ENCODE results near the gene NRL. TPM values are rescaled to one million over a fixed set of nuclear protein-coding genes. Genes with fewer than 3 reads are reported as not detected.
A peak's percentile ranks its signal among the peaks of the same experiment; 100 is the strongest.

Gene NRL
- total RNA-seq, 1 experiment from 2014 or later, result 2.6 TPM

DNA sequence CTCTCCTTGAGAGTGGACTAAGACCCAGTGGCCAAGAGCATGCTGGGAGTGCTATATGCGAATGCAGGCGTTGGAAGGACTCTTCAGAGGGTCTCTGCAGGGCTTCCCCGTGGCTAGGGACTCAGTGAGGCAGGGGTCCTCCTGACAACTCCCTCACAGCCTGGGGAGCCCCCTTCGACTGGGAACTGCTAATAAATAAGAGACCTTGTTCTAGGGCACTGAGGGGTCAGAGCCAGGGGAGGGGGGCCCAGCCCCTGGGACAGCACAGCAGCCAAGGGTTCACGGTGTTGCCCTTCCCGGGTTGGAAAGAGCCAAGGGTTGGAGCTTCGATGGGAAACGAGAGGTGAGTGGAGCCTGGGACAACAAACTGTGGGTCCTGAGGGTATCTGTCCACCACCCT, 49.3 kb downstream of the NRL start:
- in situ Hi-C loops (cut with HindIII; ENCODE audit: low pct_unique_long_range_greater_than_20kb, low sequenced_read_pairs), result no loop called here
- DNase-seq (ENCODE audit: low read depth, low spot score), result no peak

DNA sequence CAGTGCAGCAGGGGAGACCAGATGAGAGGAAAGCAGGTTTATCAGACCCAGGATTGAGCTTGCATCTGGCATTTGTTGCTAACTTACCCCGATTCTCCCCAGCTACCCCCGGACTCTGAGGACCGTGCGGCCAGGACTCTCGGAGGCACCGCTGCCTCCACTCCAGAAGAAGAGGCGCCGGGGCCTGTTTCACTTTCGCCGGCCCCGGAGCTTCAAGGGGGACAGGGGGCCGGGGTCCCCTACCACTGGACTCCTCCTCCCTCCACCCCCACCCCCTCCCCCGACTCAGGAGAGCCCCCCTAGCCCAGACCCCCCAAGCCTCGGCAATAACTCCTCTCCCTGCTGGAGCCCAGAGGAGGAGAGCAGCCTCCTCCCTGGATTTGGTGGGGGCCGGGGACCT, 49.9 kb downstream of the NRL start:
- no peak for DNase-seq (ENCODE audit: low read depth, low spot score)
- in situ Hi-C loops (cut with HindIII; ENCODE audit: low pct_unique_long_range_greater_than_20kb, low sequenced_read_pairs), result no loop called here

DNA sequence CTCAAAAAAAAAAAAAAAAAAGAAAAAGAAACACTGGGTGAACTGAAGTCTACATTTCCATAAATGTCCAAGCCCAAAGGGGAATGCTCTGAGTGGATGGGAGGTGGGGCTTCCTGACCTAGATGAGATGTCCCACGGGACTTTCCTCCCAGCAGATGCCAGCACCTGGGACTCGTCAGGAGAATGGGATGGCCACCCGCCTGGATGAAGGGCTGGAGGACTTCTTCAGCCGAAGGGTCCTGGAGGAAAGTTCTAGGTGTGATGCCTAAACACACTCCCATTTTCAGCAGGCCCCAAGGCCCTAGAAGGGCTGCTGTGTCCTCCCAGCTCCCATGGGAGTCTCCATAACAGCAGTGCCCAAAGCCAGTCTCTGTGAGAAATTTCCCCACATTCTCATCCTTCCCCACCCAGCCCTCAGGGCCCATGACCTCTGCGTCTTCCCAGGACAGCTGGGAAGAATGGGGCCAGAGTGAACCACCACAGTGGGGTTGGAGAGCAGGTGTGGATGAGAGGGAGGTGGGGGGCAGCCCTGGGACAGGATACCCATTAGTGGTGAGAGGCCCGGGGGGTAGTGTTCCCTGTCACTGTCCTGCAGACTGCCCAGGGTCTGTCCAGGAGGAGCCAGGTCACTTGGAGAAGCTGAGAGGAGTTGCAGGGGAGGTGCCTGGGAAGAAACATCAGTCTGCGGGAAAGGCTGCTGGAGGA, 50.5 kb downstream of the NRL start:
- no peak for DNase-seq (ENCODE audit: low read depth, low spot score)
- in situ Hi-C loops (cut with HindIII; ENCODE audit: low pct_unique_long_range_greater_than_20kb, low sequenced_read_pairs), result no loop called here

DNA sequence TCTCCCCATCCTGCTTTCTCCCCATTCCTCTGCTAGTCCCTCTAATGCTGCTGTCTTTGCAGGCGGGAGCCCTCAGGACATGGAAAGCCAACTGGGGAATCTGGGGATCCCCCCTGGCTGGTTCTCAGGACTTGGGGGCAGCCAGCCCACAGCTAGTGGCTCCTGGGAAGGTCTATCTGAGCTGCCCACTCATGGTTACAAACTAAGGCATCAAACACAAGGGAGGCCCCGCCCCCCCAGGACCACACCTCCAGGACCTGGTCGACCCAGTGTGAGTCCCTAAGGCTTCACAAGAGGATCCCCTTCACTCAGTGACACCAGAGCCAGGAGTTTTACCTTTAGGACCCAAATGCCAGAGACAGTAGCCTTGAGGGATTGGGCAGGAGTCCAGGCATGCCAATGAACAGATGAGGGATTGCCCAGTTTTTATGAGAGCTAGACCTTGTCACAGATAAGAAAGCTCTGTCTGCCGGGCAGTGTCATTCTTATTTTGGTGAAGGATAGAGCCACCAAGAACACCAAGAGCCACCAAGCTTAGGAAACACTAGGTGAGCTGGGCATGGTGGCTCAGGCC, 51.4 kb downstream of the NRL start:
- no peak for DNase-seq (ENCODE audit: low read depth, low spot score)
- in situ Hi-C loops (cut with HindIII; ENCODE audit: low pct_unique_long_range_greater_than_20kb, low sequenced_read_pairs), result no loop called here

DNA sequence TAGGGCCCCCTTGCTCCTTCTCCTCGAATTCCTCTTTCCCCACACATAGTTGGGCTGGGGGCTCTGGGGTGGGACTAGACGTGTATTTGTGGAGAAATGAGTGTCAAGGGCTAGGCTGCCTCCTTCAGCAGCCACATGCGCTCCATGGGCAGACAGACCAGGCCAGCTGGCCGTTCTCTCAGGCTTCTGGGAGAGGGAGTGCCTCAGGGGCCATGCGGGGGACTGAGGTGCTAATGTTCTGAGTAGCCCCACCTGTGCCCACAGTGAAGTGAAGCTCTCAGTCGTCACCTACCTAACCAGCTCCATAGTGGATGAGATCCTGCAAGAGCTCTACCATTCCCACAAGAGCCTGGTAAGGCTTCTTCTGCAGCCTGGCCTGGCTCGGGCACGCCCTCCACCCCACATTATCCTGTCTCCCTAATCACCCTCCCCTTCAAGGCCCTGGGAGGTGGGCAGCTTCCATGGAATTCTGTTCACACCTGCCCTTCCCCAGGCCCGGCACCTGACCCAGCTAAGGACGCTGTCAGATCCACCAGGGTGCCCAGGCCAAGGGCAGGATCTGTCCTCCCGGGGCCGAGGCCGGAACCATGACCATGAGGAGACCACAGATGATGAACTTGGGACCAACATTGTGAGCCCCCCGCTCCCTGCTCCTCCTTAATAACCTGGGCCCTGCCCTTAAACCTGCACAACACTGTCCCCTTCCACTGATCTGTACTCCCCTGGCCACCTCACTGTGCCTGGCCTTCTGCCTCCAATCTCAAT, 52.4 kb downstream of the NRL start:
- in situ Hi-C loops (cut with HindIII; ENCODE audit: low pct_unique_long_range_greater_than_20kb, low sequenced_read_pairs), result no loop called here
- DNase-seq (ENCODE audit: low read depth, low spot score), result no peak

DNA sequence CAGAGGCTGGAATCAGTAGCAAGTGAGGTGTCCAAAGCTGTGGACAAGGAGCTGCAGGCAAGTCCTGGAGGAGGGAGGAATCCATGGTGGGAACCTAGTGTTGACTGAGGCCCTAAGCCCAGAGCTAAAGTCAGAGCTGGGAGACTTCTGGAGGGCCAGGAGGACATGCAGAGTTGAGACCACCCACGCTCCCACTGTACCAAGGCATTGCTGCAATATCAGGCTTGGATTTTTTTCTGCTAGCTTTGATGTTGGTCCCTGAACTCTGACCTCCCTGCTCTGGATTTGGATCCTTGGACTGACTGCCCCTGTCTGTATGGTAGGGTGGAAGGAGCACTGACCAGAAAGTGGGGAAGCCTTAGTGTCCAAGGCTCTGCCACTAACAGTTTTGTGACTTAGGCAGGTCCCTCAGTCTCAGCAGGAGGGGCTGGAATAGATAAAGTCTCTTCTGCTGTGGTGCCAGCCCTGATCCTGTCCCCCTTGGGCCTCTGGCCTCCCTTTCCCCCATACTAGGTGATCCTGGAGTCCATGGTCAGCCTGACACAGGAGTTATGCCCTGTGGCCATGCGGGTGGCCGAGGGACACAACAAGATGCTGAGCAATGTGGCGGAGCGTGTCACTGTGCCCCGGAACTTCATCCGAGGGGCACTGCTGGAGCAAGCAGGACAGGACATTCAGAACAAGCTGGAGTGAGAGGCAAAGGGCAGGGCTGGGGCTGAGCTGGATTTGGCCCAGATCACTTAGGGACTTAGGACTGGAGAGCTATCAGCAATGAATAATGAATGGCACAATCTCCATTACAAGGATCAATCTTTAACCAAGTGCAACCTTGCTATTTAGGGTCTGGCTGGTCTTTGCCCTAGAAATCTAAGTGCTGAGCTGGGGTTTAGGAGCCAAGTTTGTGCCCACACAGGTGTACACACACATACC, 53.5 kb downstream of the NRL start:
- in situ Hi-C loops (cut with HindIII; ENCODE audit: low pct_unique_long_range_greater_than_20kb, low sequenced_read_pairs), result no loop called here
- DNase-seq (ENCODE audit: low read depth, low spot score), result no peak

DNA sequence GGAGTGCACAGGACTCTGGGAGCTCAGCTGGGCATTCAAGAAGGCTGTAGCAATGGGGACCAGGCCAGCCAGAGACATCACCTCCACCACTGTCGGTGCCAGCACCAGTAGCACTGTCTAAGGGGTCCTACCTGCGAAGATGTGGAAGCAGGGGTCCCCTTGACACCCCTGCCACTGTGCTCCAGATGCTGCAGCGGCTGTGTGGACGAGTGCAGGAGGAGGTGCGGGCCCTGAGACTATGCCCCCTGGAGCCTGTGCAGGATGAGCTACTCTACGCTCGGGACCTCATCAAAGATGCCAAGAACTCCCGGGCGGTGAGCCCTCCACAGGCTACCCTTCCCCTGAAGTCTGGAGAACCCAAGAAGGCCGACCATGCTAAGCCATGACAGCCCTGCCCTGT, 54.3 kb downstream of the NRL start:
- in situ Hi-C loops (cut with HindIII; ENCODE audit: low pct_unique_long_range_greater_than_20kb, low sequenced_read_pairs), result no loop called here
- no peak for DNase-seq (ENCODE audit: low read depth, low spot score)

DNA sequence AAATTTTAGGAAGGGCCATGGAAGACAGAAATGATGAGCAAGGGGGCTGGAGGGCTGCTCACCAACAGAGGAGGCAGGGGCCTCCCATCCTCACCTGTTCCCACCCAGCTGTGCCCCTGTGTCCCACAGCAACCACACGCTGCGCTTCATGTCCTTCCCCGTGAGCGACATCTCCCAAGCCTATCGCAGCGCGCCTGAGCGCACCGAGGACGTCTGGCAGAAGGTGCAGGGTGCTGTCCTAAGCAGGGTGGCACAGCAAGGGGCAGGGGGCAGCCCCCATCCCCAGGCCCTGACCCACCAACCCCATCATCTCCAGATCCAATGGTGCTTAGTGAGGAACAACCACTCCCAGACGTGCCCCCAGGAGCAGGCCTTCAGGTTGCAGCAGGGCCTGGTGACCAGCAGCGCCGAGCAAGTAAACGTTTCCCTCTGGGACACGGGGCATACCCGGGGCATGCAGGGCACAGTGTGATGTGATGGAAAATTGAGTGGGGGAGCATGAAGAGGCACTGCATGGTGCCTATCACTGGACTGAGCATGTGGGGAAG, 54.8 kb downstream of the NRL start:
- DNase-seq (ENCODE audit: low read depth, low spot score), result no peak
- in situ Hi-C loops (cut with HindIII; ENCODE audit: low pct_unique_long_range_greater_than_20kb, low sequenced_read_pairs), result no loop called here

DNA sequence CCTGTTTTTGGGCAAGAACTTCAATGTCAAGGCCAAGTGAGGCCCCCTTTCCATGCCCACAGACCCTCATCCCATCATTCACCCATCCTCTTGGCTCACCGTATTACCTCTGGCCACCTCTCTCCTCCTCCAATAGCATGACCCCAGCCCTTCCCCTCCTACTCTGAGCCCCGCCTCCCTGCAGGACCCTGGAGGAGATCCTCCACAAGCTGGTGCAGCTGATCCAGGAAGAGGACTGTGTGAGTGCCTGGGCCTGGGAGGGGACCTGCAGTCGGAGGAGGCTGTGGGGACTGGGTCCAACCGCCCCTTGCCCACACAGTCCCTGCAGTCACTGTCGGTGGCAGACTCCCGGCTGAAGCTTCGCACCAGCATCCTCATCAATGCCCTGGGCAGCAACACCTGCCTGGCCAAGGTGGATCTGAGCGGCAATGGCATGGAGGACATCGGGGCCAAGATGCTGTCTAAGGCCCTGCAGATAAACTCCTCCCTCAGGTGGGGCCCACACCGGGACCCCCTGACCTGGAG, 55.7 kb downstream of the NRL start:
- no peak for DNase-seq (ENCODE audit: low read depth, low spot score)
- in situ Hi-C loops (cut with HindIII; ENCODE audit: low pct_unique_long_range_greater_than_20kb, low sequenced_read_pairs), result no loop called here

DNA sequence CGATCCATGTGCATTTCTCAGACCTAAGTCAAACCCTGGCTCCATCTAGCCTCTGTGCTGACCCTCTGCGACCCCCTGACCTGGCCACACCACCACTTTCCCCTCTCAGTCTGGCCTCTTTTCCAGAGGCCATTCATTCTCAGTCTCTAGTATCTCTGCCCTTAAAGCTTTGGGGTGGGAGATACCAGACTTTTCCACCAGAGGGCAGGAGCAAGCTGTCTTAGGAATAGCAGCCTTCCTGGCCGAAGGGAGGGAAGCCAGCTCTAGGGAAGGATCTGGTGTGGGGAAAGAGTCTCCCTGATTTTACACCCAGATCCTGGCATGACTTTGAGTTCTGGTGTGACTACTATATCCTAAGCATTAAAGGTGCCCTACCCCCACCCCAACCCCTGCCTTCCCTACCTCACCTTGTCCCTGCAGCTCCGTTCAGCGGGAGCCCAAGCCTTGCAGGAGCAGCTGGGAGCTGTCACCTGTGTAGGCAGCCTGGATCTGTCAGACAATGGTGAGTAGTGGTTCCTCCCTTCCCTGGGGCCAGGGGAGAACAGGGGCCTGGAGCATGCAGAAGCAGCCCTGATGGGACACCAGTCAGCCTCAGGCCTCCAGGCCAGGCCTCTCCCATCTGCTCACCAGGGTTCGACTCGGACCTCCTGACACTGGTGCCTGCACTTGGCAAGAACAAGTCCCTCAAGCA, 56.3 kb downstream of the NRL start:
- peak; percentile 79 for DNase-seq (ENCODE audit: low read depth, low spot score)
- in situ Hi-C loops (cut with HindIII; ENCODE audit: low pct_unique_long_range_greater_than_20kb, low sequenced_read_pairs), result no loop called here

DNA sequence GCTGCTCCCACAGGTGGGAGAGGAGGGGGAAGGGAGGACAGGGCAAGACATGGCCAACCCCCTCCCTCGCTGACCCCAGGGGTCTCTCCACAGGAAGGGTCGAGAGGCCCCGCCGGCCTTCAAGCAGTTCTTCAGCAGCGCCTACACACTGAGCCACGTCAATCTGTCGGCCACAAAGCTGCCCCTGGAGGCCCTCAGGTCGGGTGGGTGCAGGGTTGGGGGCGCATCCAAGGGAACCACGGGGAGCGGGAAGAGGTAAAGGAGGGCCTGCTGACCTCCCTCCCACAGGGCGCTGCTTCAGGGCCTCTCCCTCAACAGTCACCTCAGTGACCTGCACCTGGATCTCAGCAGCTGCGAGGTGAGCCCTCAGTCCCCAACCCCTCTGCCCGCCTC, 56.9 kb downstream of the NRL start:
- in situ Hi-C loops (cut with HindIII; ENCODE audit: low pct_unique_long_range_greater_than_20kb, low sequenced_read_pairs), result no loop called here
- DNase-seq (ENCODE audit: low read depth, low spot score), result no peak

DNA sequence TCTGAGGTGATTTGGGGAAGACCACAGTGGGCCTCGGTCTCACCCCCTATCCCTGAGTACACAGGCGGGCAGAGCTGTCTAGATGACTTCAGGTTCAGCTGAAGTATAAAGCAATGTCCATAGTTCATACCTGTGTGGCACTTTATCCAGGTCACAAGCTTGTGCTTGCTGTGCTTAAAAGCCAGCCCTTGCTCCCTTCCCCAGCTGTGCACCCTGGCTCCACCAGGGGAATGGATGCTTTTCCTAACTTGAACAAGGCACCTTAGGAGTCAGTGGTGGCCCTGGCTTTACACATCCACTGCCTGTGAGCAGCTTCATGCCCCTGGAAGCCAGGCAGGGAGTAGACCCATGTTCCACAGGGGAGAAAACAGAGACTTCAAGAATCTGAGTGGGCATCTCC, 57.5 kb downstream of the NRL start:
- in situ Hi-C loops (cut with HindIII; ENCODE audit: low pct_unique_long_range_greater_than_20kb, low sequenced_read_pairs), result no loop called here
- DNase-seq (ENCODE audit: low read depth, low spot score), result no peak

DNA sequence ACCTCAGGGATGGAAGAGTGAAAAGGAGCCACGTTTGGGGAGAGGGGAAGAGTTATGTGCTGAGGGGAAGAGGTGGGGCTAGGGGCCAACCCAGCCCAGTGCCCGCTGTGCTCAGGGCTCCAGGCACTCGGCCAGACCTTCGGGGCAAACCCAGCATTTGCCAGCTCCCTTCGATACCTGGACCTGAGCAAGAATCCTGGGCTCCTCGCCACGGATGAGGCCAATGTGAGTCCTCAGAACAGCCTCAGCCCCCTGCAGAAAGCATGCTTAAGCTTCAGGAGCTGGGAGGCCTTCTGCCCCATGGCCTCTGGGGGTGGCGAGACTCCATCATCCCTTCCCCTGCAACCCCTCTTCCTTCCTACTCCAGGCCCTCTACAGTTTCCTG, 58.0 kb downstream of the NRL start:
- in situ Hi-C loops (cut with HindIII; ENCODE audit: low pct_unique_long_range_greater_than_20kb, low sequenced_read_pairs), result no loop called here
- DNase-seq (ENCODE audit: low read depth, low spot score), result no peak

DNA sequence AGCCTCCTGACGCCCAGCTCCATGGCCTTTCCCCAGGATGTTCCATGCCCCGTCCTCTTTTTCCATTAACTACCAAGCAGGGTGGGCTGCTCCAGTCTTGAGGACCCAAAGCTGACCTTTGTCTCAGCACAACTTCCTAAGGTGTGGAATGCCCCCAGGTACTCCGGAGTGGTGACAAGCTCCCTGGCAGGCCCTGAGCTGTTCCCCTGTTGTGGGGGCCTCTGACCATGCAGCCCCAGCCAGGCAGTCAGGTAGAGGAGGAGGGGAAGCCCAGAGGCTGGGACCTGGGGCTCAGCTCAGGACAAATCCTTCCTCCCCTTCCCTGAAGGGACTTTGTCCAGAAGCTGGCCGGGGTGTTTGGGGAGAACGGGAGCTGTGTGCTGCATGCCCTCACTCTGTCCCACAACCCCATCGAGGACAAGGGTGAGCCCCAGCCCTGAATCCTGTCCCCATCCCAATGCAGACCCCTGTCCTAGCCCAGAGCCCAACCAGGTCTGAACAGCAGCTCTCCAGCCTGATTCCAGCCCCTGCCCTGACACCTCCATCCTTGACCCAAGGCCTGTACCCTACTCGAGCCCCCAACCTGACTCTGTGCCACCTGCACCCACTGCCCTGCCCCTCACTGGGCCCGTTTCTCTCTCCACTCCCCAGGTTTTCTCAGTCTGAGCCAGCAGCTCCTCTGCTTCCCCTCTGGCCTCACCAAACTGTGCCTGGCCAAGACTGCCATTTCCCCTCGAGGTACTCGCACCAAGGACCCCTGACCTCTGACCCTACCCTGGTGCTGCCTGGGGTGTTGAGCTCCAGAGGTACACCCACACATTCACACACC, 58.6 kb downstream of the NRL start:
- DNase-seq (ENCODE audit: low read depth, low spot score), result no peak
- in situ Hi-C loops (cut with HindIII; ENCODE audit: low pct_unique_long_range_greater_than_20kb, low sequenced_read_pairs), result no loop called here

DNA sequence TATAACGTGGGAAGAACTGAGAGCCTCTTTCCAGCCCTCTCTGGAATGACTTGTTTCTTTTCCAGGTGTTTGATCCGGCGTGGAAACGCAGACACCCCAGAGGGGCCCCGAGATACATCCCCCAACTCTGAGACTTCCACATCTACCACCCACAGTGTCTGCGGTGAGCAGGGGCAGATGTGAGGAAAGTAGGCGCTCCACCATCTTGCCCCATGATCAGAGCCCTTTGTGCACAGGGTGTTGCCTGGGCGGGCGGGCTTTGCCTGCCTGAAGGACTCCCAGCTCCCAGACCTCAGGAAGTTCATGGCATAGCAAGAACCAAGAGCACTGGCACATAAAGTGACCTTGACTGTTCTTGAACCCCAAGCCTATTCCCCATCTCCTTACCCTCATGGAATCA, 60.1 kb downstream of the NRL start:
- in situ Hi-C loops (cut with HindIII; ENCODE audit: low pct_unique_long_range_greater_than_20kb, low sequenced_read_pairs), result no loop called here
- no peak for DNase-seq (ENCODE audit: low read depth, low spot score)

DNA sequence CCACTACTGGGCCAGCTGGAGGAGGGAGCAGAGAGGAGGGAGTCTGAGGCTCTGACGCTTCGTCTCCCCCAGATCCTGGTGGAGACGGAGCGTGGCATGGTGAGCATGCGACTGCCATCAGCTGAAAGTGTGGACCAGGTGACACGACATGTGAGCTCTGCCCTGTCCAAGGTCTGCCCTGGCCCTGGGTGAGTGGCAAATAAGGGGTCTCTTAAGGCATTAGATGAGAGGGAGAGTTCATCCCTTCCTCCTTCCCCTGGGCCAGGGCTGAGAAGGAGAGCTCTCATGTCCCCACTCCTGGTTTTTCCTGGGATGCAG, 60.5 kb downstream of the NRL start:
- in situ Hi-C loops (cut with HindIII; ENCODE audit: low pct_unique_long_range_greater_than_20kb, low sequenced_read_pairs), result no loop called here

More for the DNA sequence above, 60.5 kb downstream of the NRL start:
- DNase-seq (ENCODE audit: low read depth, low spot score), result no peak
